ENCODE measurements around the gene RARRES2. TPM values are rescaled to one million over a fixed set of nuclear protein-coding genes. Genes with fewer than 3 reads are reported as not detected.
A peak's percentile ranks its signal among the peaks of the same experiment; 100 is the strongest.

RARRES2 gene
- total RNA-seq, 4 donors from 2014 or later: 143 to 193 (median 173) TPM

DNA sequence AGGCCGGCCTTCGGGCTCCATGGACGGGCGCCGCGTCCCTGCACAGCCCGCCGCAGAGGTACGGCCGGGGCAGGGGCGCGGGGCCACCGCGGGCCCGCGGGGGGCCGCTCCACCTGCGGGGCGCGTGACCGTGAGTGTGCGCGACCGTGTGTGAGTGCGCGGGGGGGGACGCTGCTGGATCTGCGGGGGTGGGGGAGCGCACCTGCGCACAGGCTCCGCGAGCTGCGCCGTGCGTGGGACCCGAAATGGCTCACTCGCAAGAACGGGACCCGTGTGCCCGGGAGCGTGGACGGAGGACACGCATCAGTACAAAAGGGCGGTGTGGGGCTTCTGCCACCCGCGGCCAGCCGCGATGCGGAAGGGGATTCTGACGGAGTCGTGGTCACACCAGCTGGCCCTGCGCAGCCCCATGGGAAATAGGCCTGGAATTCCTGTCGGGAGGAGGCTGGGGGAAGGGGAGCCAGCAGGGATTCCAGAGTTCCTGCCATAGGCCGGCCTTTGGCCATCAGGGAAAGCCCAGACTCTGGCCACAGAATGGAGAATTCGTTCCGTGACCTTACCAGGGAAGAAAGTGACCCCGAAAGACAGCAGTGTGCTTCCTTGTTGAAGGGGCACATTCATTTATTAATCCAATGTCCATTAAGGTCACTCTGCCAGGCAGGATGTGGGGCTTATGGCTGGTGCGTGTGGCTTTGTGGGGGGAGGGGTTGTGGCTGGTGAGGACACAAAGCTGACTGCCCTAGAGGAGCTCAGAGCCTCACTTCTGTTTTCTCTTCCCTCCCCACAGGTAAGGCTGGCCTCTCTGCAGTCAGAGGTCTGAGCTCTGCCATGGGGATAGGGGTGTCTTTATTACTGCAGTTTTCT lies 27.7 kb upstream of the RARRES2 start:
- Histone ChIP-seq H3K27ac (replicated peaks in 1 of 4) (peak overlapping the region; percentile 91 to 98 (median 92)), H3K4me3 (peak overlapping the region; percentile 70 to 96 (median 82)), H3K4me1 (peaks cover 40 to 57% (median 53%) of the 10 kb centered on the region in 4 donors), H3K36me3 (peaks cover 19 to 42% (median 40%) of the 10 kb centered on the region in 4 donors), H3K9me3 (no peaks in the 10 kb centered on the region), H3K27me3 (no peaks in the 10 kb centered on the region)
- TF ChIP-seq POLR2A (IDR thresholded peaks at IDR 0.05; ENCODE audit: low read depth) (no peak), POLR2AphosphoS5 (IDR thresholded peaks at IDR 0.05) (peak; percentile 4 to 19)
- peak; percentile 93 for DNase-seq (ENCODE audit: extremely low spot score)
- intact Hi-C loops (cut with DNase I): loop anchor here (2.0 to 5.0 kb wide), 2 partner anchors 28 to 38 kb away; partner anchors contain the start of gene RARRES2
- 0% methylated on average over 15 of the region's 58 CpGs for WGBS

DNA sequence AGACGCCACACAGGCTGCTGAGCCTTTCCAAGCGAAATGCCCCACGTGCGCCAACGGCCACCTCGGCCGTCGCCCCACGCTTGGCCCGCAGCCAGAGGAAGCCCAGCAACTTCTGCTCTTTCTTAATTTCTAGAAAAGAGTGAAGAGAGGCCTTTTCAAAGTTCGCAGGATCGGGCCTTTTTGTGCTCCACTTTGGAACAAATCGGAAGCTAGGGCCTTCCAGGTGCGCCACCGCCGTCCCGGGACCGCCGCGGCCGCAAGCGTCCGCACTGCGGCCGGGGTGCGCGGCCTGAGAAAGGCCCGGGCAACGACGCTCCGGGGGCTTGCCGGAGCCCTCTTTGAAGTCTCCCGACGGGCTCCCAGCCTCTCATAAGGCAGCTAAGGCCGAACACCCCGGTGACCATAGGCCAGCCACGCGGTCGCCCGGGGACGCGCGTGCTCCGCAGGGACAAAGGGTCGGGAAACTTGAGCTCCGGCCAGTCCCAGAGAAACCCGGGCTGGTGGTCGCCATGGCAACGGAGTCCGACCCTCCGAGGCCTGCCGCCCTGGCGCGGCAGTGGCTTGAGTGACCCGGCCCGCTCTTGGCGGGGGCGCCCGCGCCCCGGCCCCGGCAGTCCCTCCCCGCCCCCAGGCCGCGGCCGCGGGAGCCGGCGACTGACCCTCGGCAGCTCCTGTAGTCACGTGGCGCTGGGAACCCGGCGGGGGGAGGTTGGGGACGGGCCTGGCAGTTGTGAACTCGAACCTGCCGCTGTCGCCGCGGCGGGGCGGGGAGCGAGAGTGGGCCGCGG lies 26.9 kb upstream of the RARRES2 start, which contains the start of gene REPIN1:
Gene REPIN1 (plus strand): TSS at position 727 of the 788 bp plus-strand sequence. CDS start 890 bp downstream, outside the sequence.
- H3K27me3 ChIP-seq: no peaks in the 10 kb centered on the region
- TF ChIP-seq EP300 (IDR thresholded peaks at IDR 0.05): no peak
- TF ChIP-seq POLR2AphosphoS5 (IDR thresholded peaks at IDR 0.05): peak; percentile 64 to 84
- TF ChIP-seq, protein P1, sequence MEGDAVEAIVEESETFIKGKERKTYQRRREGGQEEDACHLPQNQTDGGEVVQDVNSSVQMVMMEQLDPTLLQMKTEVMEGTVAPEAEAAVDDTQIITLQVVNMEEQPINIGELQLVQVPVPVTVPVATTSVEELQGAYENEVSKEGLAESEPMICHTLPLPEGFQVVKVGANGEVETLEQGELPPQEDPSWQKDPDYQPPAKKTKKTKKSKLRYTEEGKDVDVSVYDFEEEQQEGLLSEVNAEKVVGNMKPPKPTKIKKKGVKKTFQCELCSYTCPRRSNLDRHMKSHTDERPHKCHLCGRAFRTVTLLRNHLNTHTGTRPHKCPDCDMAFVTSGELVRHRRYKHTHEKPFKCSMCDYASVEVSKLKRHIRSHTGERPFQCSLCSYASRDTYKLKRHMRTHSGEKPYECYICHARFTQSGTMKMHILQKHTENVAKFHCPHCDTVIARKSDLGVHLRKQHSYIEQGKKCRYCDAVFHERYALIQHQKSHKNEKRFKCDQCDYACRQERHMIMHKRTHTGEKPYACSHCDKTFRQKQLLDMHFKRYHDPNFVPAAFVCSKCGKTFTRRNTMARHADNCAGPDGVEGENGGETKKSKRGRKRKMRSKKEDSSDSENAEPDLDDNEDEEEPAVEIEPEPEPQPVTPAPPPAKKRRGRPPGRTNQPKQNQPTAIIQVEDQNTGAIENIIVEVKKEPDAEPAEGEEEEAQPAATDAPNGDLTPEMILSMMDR (IDR thresholded peaks at IDR 0.05): peak in 1 of 3 experiments; percentile 12
- peak; percentile 38 for TF ChIP-seq POLR2A (IDR thresholded peaks at IDR 0.05; ENCODE audit: low read depth)
- H3K4me1 ChIP-seq: peaks cover 32 to 48% (median 45%) of the 10 kb centered on the region in 4 donors
- intact Hi-C loops (cut with DNase I): loop anchor here (2.0 to 5.0 kb wide), 2 partner anchors 27 to 39 kb away; partner anchors contain the start of gene RARRES2
- 10% methylated on average over 18 of the region's 85 CpGs for WGBS
- H3K4me3 ChIP-seq: peak within 1 kb of the TSS; percentile 70 to 96 (median 82)
- peaks cover 19 to 34% (median 32%) of the 10 kb centered on the region in 4 donors for H3K36me3 ChIP-seq
- DNase-seq (ENCODE audit: extremely low spot score): peak; percentile 97
- peak within 1 kb of the TSS; percentile 91 to 98 (median 92) for H3K27ac ChIP-seq (replicated peaks in 1 of 4)
- no peaks in the 10 kb centered on the region for H3K9me3 ChIP-seq

DNA sequence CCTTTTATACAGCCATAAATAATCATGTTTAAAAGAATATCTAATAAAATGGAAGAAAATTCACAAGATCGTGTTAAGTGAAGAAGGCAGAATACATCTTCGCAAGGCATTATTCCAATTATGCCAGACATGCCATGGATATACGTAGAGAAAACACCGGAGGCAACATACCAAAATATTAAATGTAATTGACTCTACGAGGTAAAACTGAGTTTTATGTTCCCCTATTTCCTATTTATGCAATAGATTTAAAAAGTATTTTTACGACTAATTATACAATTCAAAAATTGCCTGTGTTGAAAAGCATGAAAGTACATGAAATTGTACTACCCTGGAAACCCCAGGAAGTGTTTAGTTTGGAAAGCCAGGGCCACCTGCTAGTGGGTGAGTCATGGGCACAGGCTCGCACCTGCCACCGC lies 26.3 kb upstream of the RARRES2 start:
- DNase-seq (ENCODE audit: extremely low spot score): no peak
- peak overlapping the region; percentile 91 to 98 (median 92) for H3K27ac ChIP-seq (replicated peaks in 1 of 4)
- peak overlapping the region; percentile 70 to 96 (median 82) for H3K4me3 ChIP-seq
- TF ChIP-seq POLR2AphosphoS5 (IDR thresholded peaks at IDR 0.05) (no peak), POLR2A (IDR thresholded peaks at IDR 0.05; ENCODE audit: low read depth) (no peak), EP300 (IDR thresholded peaks at IDR 0.05) (no peak)
- TF ChIP-seq, protein P1 (IDR thresholded peaks at IDR 0.05): no peak
- peaks cover 16 to 28% (median 26%) of the 10 kb centered on the region in 4 donors for H3K36me3 ChIP-seq
- WGBS: 48% methylated on average over 8 of the region's 8 CpGs
- intact Hi-C loops (cut with DNase I): loop anchor here (2.0 to 5.0 kb wide), 2 partner anchors 27 to 40 kb away; partner anchors contain the start of gene RARRES2
- peaks cover 26 to 42% (median 39%) of the 10 kb centered on the region in 4 donors for H3K4me1 ChIP-seq
- H3K27me3 ChIP-seq: no peaks in the 10 kb centered on the region
- H3K9me3 ChIP-seq: no peaks in the 10 kb centered on the region

DNA sequence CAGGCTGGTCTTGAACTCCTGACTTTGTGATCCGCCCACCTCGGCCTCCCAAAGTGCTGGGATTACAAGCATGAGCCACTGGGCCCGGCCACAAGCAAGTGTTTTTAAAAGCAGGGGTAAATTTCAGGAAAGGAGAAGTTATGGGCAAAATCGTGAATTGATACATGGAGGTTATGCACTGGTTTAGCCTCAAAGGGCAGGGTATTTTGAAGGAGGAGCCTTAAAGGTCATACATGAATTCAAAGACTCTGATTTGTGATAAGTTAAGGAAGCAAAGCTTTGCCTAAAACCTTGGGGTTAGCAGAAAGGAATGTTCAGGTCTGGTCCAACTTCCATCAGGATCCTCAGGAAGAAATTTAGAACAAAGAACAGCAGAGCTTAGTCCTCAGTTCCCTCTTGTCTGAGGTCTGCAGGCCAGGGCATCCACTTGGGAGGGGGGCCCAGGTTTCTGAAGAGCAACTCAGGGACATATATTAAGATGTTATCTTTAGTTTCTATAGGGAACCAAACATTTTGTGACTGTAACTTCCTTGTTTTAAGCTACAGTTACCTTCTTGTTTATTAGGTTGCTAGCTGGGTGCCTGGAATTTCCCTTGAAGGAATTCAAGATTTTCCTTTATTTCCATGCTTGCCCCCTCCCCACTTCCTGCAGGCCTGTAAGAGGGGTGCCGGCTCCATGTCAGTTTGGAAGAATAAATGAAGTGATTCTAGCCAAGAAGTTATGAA lies 24.4 kb upstream of the RARRES2 start:
- WGBS: 84% methylated on average over 5 of the region's 5 CpGs
- intact Hi-C loops (cut with DNase I): loop anchor here (5.0 kb wide), 1 partner anchor 41 kb away; a partner anchor contains a TSS
- H3K27me3 ChIP-seq: no peaks in the 10 kb centered on the region
- no peak for DNase-seq (ENCODE audit: extremely low spot score)
- H3K36me3 ChIP-seq: peaks cover 0 to 9% (median 8%) of the 10 kb centered on the region in 4 donors
- H3K27ac ChIP-seq (replicated peaks in 1 of 4): no peak overlapping the region
- H3K4me3 ChIP-seq: no peak overlapping the region
- H3K9me3 ChIP-seq: no peaks in the 10 kb centered on the region
- peaks cover 20 to 43% (median 38%) of the 10 kb centered on the region in 4 donors for H3K4me1 ChIP-seq
- TF ChIP-seq, protein P1 (IDR thresholded peaks at IDR 0.05): no peak
- no peak for TF ChIP-seq POLR2AphosphoS5 (IDR thresholded peaks at IDR 0.05)
- no peak for TF ChIP-seq EP300 (IDR thresholded peaks at IDR 0.05)
- TF ChIP-seq POLR2A (IDR thresholded peaks at IDR 0.05; ENCODE audit: low read depth): no peak

All from esophagus muscularis mucosa (tissue), 4 donors.